Upper lobe of left lung (tissue), 4 donors: ENCODE results near the gene CDKN1C.

ENCODE experiments used
- CTCF ChIP-seq, 6 experiments: fragments of 450-650 bp in 4 of 6; fragments of 200-600 bp in 2 of 6; sonication (generic) in 2 of 6; IDR thresholded peaks; one replicate each; pipeline ENCODE4 v1.5.1; 2016 to 2019; ENCODE audit warnings: antibody characterized with exemption in 6 of 6
- POLR2A ChIP-seq, 4 donors: fragments of 450-650 bp; IDR thresholded peaks; one replicate each; pipeline ENCODE4 v1.5.1; 2016 to 2017; ENCODE audit warnings: antibody characterized with exemption in 4 of 4, mild to moderate bottlenecking in 2 of 4
- POLR2AphosphoS5 ChIP-seq, 2 donors: sonication (generic); formaldehyde crosslinking; IDR thresholded peaks; one replicate each; pipeline ENCODE4 v1.5.1; 2017; ENCODE audit warnings: antibody characterized with exemption in 2 of 2

- no peak for TF ChIP-seq CTCF (IDR thresholded peaks at IDR 0.05)
- no peak for TF ChIP-seq POLR2A (IDR thresholded peaks at IDR 0.05)
- TF ChIP-seq POLR2AphosphoS5 (IDR thresholded peaks at IDR 0.05) = no peak
These were observed 18.1 kb upstream of the CDKN1C start for GRCh38 chr11:2903672-2904011.
